Panc1 (cell line): ENCODE results near the gene HIPK2.

Source experiments
- CTCF ChIP-seq: fragments of 450-650 bp; IDR thresholded peaks from 2 replicates; pipeline ENCODE4 v1.5.1; 2017; ENCODE audit warnings: mild to moderate bottlenecking
- POLR2AphosphoS5 ChIP-seq: IDR thresholded peaks from 2 replicates; pipeline ENCODE4 v1.6.1; 2012; ENCODE audit warnings: mild to moderate bottlenecking, low read depth, low read length, moderate library complexity
- SIN3A ChIP-seq: IDR thresholded peaks from 2 replicates; pipeline ENCODE4 v1.6.1; 2012; ENCODE audit warnings: low read depth, mild to moderate bottlenecking, low read length, moderate library complexity, borderline replicate concordance; ENCODE audit not compliant: insufficient read depth
- TCF7L2 ChIP-seq: IDR thresholded peaks from 2 replicates; pipeline ENCODE4 v1.6.1; 2011; ENCODE audit warnings: mild to moderate bottlenecking, low read depth, low read length, inconsistent platforms
- TF ChIP-seq, protein P1 (sequence below), 2 experiments: IDR thresholded peaks; 2 replicates each; pipeline ENCODE4 v1.6.1; 2011 to 2012; ENCODE audit warnings: low read depth in 2 of 2, control low read depth in 1 of 2, low read length in 1 of 2, mild to moderate bottlenecking in 1 of 2, moderate library complexity in 1 of 2; ENCODE audit not compliant: insufficient read depth in 1 of 2

- TF ChIP-seq POLR2AphosphoS5 = no peak
- TF ChIP-seq CTCF = no peak
- TF ChIP-seq TCF7L2 = no peak
- TF ChIP-seq SIN3A = no peak
- TF ChIP-seq, protein P1, sequence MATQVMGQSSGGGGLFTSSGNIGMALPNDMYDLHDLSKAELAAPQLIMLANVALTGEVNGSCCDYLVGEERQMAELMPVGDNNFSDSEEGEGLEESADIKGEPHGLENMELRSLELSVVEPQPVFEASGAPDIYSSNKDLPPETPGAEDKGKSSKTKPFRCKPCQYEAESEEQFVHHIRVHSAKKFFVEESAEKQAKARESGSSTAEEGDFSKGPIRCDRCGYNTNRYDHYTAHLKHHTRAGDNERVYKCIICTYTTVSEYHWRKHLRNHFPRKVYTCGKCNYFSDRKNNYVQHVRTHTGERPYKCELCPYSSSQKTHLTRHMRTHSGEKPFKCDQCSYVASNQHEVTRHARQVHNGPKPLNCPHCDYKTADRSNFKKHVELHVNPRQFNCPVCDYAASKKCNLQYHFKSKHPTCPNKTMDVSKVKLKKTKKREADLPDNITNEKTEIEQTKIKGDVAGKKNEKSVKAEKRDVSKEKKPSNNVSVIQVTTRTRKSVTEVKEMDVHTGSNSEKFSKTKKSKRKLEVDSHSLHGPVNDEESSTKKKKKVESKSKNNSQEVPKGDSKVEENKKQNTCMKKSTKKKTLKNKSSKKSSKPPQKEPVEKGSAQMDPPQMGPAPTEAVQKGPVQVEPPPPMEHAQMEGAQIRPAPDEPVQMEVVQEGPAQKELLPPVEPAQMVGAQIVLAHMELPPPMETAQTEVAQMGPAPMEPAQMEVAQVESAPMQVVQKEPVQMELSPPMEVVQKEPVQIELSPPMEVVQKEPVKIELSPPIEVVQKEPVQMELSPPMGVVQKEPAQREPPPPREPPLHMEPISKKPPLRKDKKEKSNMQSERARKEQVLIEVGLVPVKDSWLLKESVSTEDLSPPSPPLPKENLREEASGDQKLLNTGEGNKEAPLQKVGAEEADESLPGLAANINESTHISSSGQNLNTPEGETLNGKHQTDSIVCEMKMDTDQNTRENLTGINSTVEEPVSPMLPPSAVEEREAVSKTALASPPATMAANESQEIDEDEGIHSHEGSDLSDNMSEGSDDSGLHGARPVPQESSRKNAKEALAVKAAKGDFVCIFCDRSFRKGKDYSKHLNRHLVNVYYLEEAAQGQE (IDR thresholded peaks at IDR 0.05; ENCODE audit: insufficient read depth in 1 of 2, low read depth in 2 of 2, low read length in 1 of 2) = no peak
Observed at GRCh38 chr7:139534096-139534495, 243.7 kb downstream of the HIPK2 start.
